ENCODE measurements around the gene CCL25.

CCL25 gene

GRCh38 chr19:8071912-8072311, 19.4 kb downstream of the CCL25 start:
- H3K27ac ChIP-seq (ENCODE audit: low read depth, low read length), result no peak overlapping the region
- no peak overlapping the region for H3K4me3 ChIP-seq (ENCODE audit: low read depth, low read length)
- H3K79me2 ChIP-seq (ENCODE audit: control insufficient read depth, insufficient read depth, low read length, unreplicated experiment), result no peaks in the 10 kb centered on the region
- no peak overlapping the region for H2AFZ ChIP-seq (ENCODE audit: low read length, unreplicated experiment)
- no peaks in the 10 kb centered on the region for H3K27me3 ChIP-seq (ENCODE audit: insufficient read depth, low read length)
- no peaks in the 10 kb centered on the region for H3K4me1 ChIP-seq (ENCODE audit: control insufficient read depth, insufficient read depth, low read length, unreplicated experiment)
- no peaks in the 10 kb centered on the region for H3K36me3 ChIP-seq (ENCODE audit: insufficient read depth, low read length)

GRCh38 chr19:8074501-8074900, 21.9 kb downstream of the CCL25 start:
- Histone ChIP-seq H3K27ac (ENCODE audit: low read depth, low read length) (no peak overlapping the region), H3K79me2 (ENCODE audit: control insufficient read depth, insufficient read depth, low read length, unreplicated experiment) (no peaks in the 10 kb centered on the region), H3K4me1 (ENCODE audit: control insufficient read depth, insufficient read depth, low read length, unreplicated experiment) (no peaks in the 10 kb centered on the region), H3K36me3 (ENCODE audit: insufficient read depth, low read length) (no peaks in the 10 kb centered on the region), H3K4me3 (ENCODE audit: low read depth, low read length) (no peak overlapping the region), H2AFZ (ENCODE audit: low read length, unreplicated experiment) (no peak overlapping the region), H3K27me3 (ENCODE audit: insufficient read depth, low read length) (no peaks in the 10 kb centered on the region)

DNA sequence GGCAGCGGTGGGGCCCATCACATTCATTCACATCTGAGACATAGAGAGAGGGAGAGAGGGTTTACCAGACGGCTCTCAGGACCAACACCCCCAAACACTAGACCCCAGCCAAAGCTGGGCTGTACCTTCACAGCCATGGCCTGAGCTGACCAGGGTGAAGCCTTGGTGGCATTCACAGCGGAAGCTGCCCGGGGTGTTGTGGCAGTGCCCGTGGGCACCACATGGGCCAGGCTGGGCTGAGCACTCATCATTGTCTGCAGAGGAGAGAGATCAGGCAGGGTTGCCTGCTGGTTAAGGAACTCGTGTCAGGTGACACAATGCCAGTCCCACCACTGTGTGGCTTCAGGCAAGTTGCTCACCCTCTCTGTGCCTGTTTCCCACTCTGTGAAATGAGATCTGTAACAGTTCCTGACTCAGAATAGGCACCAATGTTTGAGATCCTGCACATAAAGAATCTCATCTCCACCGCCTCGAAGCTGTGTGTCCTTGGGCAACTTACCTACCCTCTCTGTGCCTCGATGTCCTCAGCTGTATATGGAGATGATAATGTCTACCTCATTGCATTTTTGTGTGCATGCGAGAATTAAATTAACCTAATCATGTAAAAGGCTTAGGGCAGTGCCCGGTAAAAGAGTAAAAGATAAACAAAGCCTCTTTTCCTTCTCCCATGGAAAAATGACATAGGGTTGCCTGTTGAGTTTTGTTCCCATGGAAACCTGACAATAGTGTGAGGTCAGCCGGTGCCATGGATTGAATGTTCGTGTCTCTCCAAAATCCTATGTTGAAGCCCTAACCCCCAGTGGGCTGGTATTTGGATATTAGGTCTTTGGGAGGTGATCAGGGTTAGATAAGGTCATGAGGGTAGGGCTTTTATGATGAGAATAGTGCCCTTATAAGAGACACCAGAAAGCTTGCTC, 22.9 kb downstream of the CCL25 start:
- Histone ChIP-seq H3K27me3 (ENCODE audit: insufficient read depth, low read length) (no peaks in the 10 kb centered on the region), H3K4me1 (ENCODE audit: control insufficient read depth, insufficient read depth, low read length, unreplicated experiment) (no peaks in the 10 kb centered on the region), H3K79me2 (ENCODE audit: control insufficient read depth, insufficient read depth, low read length, unreplicated experiment) (no peaks in the 10 kb centered on the region), H3K27ac (ENCODE audit: low read depth, low read length) (no peak overlapping the region), H3K36me3 (ENCODE audit: insufficient read depth, low read length) (no peaks in the 10 kb centered on the region), H3K4me3 (ENCODE audit: low read depth, low read length) (no peak overlapping the region), H2AFZ (ENCODE audit: low read length, unreplicated experiment) (no peak overlapping the region)

DNA sequence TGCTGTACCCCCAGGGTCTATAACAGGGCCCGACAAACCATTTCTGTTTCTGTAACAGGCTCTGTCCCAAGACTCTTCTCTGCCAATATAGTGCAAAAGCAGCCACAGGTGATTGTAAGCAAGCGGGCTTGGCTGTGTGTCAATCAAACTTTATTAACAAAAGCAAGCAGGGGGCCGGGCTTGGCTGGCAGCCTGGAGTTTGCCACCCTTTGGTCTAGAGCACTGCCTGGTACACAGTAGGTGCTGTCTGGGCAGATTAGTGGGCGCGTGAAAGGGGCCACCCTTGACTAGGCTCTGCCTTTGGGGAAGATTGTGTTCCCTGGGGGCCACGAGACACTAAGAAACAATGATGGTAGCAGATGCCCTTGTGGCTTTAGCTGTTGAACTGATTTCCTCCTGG, 27.4 kb downstream of the CCL25 start:
- Histone ChIP-seq H2AFZ (ENCODE audit: low read length, unreplicated experiment) (no peak overlapping the region), H3K36me3 (ENCODE audit: insufficient read depth, low read length) (no peaks in the 10 kb centered on the region), H3K79me2 (ENCODE audit: control insufficient read depth, insufficient read depth, low read length, unreplicated experiment) (no peaks in the 10 kb centered on the region), H3K4me3 (ENCODE audit: low read depth, low read length) (no peak overlapping the region), H3K27ac (ENCODE audit: low read depth, low read length) (no peak overlapping the region), H3K4me1 (ENCODE audit: control insufficient read depth, insufficient read depth, low read length, unreplicated experiment) (no peaks in the 10 kb centered on the region), H3K27me3 (ENCODE audit: insufficient read depth, low read length) (no peaks in the 10 kb centered on the region)

DNA sequence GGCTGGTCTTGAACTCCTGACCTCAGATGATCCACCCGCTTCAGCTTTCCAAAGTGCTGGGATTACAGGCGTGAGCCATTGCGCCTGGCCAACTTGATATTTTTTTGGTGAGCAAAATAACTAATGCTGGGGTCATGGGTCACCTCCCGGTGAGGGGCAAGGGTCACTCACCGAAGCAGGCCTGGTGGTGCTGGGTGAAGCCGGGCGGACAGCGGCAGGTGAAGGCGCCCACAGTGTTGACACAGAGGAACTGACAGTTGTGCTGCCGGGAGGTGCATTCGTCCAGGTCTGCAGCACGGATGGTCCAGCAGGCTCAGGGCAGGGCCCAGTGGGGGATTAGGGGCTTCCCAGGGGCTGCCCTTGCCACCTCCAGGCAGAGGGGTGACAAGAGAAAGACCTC, 28.3 kb downstream of the CCL25 start:
- H3K4me1 ChIP-seq (ENCODE audit: control insufficient read depth, insufficient read depth, low read length, unreplicated experiment), result no peaks in the 10 kb centered on the region
- H2AFZ ChIP-seq (ENCODE audit: low read length, unreplicated experiment), result no peak overlapping the region
- H3K79me2 ChIP-seq (ENCODE audit: control insufficient read depth, insufficient read depth, low read length, unreplicated experiment), result no peaks in the 10 kb centered on the region
- H3K27ac ChIP-seq (ENCODE audit: low read depth, low read length), result no peak overlapping the region
- no peaks in the 10 kb centered on the region for H3K36me3 ChIP-seq (ENCODE audit: insufficient read depth, low read length)
- H3K4me3 ChIP-seq (ENCODE audit: low read depth, low read length), result no peak overlapping the region
- no peaks in the 10 kb centered on the region for H3K27me3 ChIP-seq (ENCODE audit: insufficient read depth, low read length)

- Histone ChIP-seq H3K79me2 (ENCODE audit: control insufficient read depth, insufficient read depth, low read length, unreplicated experiment) (no peaks in the 10 kb centered on the region), H3K27ac (ENCODE audit: low read depth, low read length) (no peak overlapping the region), H3K36me3 (ENCODE audit: insufficient read depth, low read length) (no peaks in the 10 kb centered on the region), H2AFZ (ENCODE audit: low read length, unreplicated experiment) (no peak overlapping the region), H3K4me3 (ENCODE audit: low read depth, low read length) (no peak overlapping the region), H3K27me3 (ENCODE audit: insufficient read depth, low read length) (no peaks in the 10 kb centered on the region), H3K4me1 (ENCODE audit: control insufficient read depth, insufficient read depth, low read length, unreplicated experiment) (no peaks in the 10 kb centered on the region)
Observed at GRCh38 chr19:8081569-8082550, 29.3 kb downstream of the CCL25 start.

DNA sequence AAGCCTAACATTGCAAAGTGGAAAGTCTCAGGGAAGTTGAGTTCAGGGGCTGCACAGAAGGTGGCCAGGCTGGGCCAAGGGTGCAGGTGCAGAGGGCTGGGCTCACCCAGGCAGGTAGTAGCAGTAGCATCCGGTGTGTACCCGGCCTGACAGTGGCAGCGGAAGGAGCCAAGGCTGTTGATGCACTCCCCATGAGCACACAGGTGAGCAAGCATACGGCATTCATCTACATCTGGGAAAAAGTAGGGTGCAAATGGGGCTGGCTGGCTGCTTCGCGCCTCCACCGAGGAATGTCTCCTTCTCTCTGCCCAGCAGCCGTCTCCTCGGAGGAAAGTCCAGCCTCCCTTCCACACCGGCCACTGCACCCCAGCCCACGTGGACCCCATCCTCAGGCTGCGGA, 30.6 kb downstream of the CCL25 start:
- no peaks in the 10 kb centered on the region for H3K36me3 ChIP-seq (ENCODE audit: insufficient read depth, low read length)
- H3K27me3 ChIP-seq (ENCODE audit: insufficient read depth, low read length), result no peaks in the 10 kb centered on the region
- no peaks in the 10 kb centered on the region for H3K4me1 ChIP-seq (ENCODE audit: control insufficient read depth, insufficient read depth, low read length, unreplicated experiment)
- H2AFZ ChIP-seq (ENCODE audit: low read length, unreplicated experiment), result no peak overlapping the region
- H3K4me3 ChIP-seq (ENCODE audit: low read depth, low read length), result no peak overlapping the region
- H3K79me2 ChIP-seq (ENCODE audit: control insufficient read depth, insufficient read depth, low read length, unreplicated experiment), result no peaks in the 10 kb centered on the region
- no peak overlapping the region for H3K27ac ChIP-seq (ENCODE audit: low read depth, low read length)

GRCh38 chr19:8084152-8084551, 31.6 kb downstream of the CCL25 start:
- no peak overlapping the region for H2AFZ ChIP-seq (ENCODE audit: low read length, unreplicated experiment)
- no peak overlapping the region for H3K4me3 ChIP-seq (ENCODE audit: low read depth, low read length)
- H3K36me3 ChIP-seq (ENCODE audit: insufficient read depth, low read length), result no peaks in the 10 kb centered on the region
- no peaks in the 10 kb centered on the region for H3K27me3 ChIP-seq (ENCODE audit: insufficient read depth, low read length)
- H3K27ac ChIP-seq (ENCODE audit: low read depth, low read length), result no peak overlapping the region
- no peaks in the 10 kb centered on the region for H3K79me2 ChIP-seq (ENCODE audit: control insufficient read depth, insufficient read depth, low read length, unreplicated experiment)
- no peaks in the 10 kb centered on the region for H3K4me1 ChIP-seq (ENCODE audit: control insufficient read depth, insufficient read depth, low read length, unreplicated experiment)

- Histone ChIP-seq H3K4me1 (ENCODE audit: control insufficient read depth, insufficient read depth, low read length, unreplicated experiment) (no peaks in the 10 kb centered on the region), H3K4me3 (ENCODE audit: low read depth, low read length) (no peak overlapping the region), H3K36me3 (ENCODE audit: insufficient read depth, low read length) (no peaks in the 10 kb centered on the region), H3K27me3 (ENCODE audit: insufficient read depth, low read length) (no peaks in the 10 kb centered on the region), H2AFZ (ENCODE audit: low read length, unreplicated experiment) (no peak overlapping the region), H3K27ac (ENCODE audit: low read depth, low read length) (no peak overlapping the region), H3K79me2 (ENCODE audit: control insufficient read depth, insufficient read depth, low read length, unreplicated experiment) (no peaks in the 10 kb centered on the region)
Observed at GRCh38 chr19:8085598-8086408, 33.2 kb downstream of the CCL25 start.

GRCh38 chr19:8086849-8087248, 34.3 kb downstream of the CCL25 start:
- Histone ChIP-seq H3K27me3 (ENCODE audit: insufficient read depth, low read length) (no peaks in the 10 kb centered on the region), H3K4me1 (ENCODE audit: control insufficient read depth, insufficient read depth, low read length, unreplicated experiment) (no peaks in the 10 kb centered on the region), H3K36me3 (ENCODE audit: insufficient read depth, low read length) (no peaks in the 10 kb centered on the region), H3K27ac (ENCODE audit: low read depth, low read length) (no peak overlapping the region), H3K79me2 (ENCODE audit: control insufficient read depth, insufficient read depth, low read length, unreplicated experiment) (no peaks in the 10 kb centered on the region), H3K4me3 (ENCODE audit: low read depth, low read length) (no peak overlapping the region), H2AFZ (ENCODE audit: low read length, unreplicated experiment) (no peak overlapping the region)

All from ACC112 (cell line).